Activated CD4-positive, alpha-beta T cell treated with anti-CD3 and anti-CD28 coated beads, Interleukin-10, Interleukin-2, amounts not matched to agents 100 ng/mL and 50 ng/mL, durations not matched to agents 16 hours and 8 hours (primary cell): ENCODE results near the gene FAM89B.
A peak's percentile ranks its signal among the peaks of the same experiment; 100 is the strongest.

Experiments
- DNase-seq: peaks from one replicate; pipeline ENCODE4 v3.0.0-alpha.2; 2020

The FAM89B gene

DNA sequence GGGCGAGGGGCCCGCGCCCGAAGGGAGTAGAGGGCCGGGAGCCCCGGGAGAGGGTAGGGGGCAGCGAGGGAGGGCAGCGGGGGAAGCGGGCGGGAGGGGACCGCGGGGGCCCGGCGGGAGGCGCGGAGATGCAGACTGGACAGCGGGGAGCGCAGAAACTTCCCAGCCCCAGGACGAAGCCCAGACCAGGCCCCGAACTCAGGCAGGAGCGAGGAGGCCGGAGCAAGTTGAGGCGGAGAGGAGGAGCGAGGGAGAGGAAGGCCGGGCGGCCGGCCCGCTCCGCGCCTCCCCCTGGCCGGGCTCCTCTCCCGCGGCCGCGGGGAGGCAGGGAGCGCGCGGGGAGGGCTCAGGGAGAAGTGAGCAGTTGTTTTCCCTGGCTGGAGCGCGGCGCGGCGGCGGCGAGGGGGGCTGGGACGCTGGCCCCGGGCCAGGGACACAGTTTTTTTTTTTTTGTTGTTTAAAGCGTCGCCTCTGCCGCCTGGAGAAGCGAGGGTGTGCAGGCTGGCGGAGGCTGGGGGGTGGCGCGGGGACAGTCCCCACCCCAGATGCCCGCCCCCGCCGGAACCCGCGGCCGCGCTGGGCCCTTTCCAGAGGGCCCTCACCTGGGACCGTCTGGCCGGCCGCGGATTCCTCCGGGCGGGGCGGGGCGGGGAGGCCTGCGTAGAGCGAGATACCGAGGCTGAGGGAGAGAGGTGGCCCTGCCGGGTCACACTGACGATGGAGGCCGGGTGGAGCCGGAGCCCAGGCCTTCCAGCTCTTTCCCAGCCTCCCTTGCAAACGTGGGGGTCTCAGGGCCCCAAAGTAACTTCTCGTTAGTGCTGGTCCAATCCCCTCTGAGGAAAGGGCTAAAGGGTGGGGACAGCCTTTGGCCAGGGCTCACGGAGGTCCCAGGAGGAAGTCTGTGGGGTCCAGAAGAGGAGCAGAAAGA is 14.1 kb upstream of the FAM89B start, which contains the start of gene LTBP3:
LTBP3 (minus strand) TSS at position 358 of the 928 bp plus-strand sequence. CDS start 400 bp downstream, outside the sequence.
- peak; percentile 48 for DNase-seq

DNA sequence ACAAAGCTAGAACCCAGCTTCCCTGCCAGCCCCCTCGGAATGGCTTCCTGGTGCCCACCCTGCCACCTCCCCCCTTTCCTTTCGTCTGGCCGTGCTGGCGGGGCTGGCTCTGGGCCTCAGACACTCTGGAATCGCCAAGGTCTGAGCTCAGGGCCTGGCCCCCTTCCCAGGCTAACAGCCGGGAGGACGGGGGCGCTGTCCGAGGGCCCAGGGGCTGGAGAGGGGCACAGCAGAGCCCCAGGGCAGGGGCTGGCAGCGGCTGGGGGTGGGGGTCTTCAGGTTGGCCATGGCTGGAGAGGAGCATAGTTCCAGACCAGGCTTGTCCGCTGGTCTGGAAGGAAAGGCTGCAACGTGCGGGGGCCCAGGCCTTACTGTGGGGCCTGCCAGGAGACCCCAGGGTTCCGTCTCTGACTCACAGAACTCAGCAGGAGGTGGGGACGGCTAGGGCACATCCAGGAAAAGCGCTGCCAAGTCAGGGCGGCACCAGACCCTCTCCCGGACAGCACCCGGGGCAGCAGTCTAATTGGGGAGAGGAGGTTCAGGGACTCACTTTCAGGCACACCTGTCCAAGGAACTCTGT is 13.3 kb upstream of the FAM89B start:
- no peak for DNase-seq

DNA sequence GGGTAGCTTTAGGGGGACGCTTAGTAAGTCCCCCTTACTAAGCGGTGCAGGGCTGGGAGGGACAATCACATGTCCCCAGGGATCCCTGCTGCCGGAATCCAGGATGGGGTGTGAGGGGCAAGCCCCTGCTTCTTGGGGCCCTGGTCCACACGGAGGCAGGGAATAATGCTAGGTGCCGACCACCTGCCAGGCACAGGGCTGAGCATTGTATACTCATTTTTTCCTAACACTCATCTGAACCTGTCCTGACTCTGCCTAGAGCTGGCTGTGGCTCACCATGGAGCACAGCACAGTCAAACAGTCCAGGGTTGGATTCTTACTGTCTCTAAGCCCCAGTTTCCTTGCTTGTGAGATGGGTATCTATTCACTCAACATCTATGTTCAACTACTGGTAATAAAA is 12.8 kb upstream of the FAM89B start:
- DNase-seq, result peak; percentile 37

DNA sequence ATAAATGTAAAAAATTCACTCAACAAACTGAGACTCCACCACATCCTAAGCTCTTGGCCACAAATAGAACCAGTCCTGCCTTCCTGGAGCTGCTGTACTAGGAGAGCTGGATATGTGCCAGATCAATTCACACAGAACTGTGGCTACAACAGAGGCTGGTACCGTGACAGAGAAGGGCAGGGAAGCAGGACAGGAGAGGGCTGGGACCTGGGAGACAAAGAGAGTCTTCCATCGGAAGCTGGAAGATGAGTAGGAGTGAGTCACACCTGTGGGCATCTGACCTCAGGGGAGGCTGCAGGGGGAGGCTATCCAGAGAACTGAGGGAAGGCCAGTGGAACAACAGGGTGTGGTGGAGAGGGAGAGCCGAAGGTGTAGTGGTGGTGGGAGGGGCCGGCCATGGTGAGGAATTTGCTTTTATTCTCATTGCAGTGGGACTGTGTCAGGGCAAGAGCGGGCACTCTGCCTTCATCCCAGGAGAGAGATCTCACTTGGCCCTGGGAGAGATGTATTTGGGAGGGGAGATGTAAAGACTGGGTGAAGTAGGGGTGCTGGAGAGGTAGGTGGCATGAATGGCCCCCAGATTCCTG is 12.3 kb upstream of the FAM89B start:
- DNase-seq, result no peak

DNA sequence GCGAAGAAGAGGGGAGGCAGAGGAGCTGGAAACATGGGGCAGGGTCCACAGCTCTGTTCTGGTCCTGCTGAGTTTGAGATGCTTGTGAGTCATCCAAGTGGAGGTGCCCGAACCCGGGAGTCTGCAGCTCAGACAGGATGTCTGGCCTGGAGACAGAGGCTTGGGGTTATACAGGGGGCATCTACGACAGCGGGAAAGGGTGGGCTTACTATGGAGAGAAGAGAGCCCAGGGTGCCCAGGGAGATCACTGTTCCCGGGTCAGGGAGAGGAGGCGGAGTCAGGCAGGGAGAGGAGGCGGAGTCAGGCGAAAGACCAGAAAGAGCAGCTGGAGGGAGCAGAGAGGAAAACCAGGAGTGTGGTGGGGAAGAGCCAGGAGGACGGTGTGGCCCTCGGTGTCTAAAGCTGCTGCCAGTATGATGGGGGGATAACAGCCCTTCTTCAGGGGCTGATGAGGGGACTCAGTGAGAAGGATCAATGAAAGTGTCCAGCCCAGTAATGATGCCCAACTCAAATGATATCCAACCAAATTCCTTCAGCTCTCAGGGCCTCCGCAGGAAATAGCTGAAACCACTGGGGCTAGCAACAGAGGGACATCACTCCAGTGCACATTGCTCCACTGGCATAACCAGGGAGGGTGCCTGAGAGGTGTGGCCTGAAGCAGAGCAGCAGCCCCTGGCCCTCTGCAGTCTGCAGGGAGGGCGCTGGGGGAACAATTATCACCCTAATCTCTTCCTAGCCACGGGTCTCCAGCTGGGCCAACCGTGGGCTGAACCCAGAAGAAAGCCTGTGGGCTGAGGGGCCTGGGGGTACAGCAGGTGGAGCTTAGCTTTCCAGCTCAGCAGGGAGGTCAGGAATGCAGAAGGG is 11.6 kb upstream of the FAM89B start:
- DNase-seq, result no peak

DNA sequence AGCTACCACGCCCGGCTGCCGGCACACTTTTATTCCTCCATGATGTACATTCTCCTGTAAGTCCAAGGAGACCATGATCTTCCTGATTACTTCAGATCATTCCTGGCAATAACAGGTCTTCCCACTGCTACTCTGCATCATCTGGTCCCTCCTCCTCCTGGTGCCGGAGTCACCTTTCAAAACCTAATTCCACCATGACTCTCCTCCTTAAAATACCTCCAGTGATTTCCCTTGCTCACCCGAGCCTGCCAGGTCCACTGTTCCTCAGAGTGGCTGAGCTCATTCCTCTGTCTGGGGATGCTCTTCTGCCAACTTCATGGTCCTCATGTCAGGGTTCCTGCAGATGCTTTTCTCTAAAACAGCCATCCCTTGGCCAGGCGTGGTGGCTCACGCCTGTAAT is 10.3 kb upstream of the FAM89B start:
- no peak for DNase-seq

DNA sequence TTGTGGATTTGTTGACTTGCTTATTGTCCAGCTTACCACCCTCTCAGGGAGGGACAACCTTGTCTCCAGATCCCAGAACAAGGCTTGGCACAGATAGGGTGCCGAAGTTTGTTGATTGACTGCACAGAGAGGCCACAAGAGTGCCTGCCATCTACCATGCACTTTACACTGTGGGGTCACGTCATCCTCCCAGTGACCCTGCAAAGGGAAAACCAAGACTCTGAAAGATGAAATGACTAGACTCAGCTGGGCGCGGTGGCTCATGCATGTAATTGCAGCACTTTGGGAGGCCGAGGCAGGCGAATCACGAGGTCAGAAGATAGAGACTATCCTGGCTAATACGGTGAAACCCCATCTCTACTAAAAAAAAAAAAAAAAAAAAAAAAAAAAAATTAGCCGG is 9.6 kb upstream of the FAM89B start:
- DNase-seq, result no peak

DNA sequence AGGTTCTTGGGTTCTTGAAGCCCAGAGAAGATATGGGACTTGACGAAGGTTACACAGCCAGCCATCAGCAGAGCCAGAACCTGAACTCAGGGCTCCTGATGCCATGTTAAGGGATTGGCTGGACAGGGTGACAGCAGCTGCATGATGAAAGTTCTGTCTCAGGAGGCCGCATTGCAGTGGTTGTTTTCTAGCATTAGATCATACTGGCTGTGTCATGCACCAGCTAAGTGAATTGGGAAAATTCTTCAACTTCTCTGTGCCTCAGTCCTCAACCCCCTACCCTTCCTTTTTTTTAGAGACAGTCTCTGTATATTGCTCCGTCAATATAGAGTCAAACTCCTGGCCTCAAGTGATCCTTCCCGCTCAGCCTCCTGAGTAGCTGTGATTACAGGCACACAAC is 8.7 kb upstream of the FAM89B start:
- DNase-seq, result no peak

DNA sequence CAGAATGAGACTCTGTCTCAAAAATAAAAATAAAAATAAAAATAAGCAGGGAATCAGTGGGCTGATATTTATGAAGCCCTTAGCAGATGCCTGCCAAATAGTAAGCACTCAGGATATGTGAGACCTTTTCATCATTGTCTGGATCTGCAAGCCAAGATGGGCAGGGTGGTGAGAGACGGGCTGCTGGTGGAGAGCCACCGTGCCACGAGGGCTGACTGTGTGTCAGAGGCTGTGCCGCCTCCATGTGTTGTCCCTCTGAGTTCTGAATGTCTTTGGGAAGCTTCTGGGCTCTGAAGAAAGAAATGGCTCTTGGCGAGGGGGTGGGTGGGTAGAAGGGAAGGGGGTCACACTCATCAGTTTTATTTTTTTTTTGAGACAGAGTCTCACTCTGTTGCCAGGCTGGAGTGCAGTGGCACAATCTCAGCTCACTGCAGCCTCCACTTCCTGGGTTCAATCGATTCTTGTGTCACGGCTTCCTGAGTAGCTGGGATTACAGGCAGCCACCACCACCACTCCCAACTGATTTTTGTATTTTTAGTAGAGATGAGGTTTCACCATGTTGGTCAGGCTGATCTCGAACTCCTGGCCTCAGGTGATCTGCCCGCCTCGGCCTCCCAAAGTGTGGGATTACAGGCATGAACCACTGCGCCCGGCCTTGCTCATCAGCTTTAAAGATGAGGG is 7.3 kb upstream of the FAM89B start:
- peak; percentile 45 for DNase-seq

DNA sequence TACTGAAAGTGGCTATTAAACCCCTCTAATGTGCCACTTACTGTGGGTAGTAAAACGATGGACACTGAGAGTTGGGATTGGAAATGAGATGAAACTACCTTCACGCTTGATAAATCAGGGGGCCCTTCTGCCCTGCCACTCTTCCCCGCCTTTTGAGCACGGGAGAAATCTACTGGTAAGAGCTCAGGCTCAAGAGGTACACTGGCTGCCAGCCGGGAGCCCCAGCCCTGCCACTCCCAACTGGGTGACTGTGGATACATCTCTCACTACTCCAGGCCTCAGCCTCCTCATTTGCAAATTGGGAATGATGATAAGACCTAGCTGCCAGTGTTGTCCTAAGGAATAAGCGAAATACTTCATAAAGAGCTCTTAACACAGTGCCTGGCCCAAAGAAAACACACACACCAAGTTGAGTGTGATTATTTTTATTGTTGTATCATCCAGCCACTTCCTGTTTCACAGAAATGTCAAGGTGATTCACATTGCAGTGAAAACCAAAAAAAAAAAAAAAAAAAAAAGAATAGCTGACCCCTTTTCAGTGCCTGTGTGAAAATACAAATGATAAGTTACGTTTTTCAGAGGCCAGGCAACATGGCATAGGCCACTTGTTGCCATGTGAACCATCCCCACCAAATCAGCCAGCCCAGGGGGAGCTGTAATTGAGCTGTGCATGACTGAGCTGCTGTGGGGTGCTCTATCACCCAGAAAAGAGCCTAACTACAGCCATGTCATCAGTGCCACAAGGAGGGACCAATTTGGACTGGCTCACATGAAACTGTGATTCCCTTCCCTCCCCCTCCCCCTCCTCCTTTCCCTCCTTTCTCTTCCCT is 6.5 kb upstream of the FAM89B start:
- DNase-seq, result peak; percentile 44

DNA sequence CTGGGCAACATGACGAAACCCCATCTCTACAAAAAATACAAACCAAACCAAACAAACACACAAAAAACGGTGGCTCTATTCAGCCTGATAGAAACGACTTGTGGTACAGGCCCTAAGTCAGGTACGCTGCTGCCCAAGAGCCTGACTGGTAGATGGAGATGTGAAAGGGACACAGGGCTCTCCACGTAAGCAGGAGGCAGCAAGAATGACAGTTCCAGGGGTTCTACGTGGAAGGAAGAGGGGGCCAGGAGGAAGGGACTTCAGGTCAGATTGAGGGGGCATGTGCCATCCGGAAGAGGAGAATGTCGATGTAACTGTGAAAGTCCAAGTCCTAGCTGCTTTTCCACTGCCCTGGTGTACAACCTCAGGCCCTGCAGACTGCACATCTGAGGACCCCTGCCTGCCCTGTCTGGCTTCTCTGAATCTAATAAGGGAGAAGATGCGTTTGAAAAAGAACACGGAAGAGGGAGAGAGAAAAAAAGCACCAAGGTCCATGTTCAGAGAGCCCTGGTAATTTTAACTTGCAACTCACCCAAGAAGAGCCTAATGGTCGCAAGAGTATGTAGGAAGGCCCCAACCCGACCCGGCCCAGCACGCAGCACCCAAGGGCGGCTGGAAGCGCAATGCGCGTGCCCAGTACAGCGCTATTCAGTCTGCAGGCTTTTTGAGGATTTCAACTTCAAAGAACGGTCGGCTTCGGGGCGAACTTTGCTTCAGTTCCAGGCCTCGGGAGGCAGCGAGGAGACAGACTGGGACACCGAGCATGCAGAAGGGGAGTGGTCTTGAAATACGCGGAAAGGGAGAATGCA is 3.0 kb upstream of the FAM89B start:
- no peak for DNase-seq

DNA sequence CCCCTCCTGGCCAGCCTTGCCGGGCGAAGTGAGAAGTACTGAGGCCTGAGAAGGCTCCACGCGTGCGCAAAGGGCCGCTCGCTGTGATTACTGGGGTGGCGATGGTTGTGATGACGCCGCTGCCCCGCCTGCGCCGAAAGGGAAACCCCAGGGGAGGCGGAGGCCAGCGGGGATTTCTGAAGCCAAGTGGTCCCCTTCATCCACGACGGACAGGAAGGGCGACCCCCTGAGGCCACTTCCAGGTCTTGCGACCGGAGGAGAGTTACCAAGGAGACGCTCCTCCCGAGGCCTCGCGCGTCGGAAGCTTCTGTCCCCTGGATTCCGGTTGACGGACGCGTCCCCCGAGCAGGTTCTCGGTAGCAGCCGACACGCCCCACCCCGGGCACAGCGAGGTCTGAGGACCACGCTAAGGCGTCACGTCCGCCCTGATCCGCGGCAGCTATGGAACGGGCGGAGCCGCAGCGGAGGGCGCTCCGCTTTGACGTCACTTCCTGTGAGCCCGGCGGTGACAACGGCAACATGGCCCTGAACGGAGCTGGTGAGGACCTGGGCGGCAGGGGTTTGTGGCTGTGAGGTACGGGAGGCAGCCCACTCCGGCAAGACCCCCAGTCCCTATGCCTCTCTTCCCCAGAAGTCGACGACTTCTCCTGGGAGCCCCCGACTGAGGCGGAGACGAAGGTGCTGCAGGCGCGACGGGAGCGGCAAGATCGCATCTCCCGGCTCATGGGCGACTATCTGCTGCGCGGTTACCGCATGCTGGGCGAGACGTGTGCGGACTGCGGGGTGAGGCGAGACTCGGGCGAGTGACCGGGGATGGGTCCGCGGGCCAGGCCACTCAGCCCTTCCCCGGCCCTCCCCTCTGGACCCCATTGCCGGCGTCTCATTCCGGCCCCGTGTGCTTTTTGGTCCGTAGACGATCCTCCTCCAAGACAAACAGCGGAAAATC is 2.1 kb upstream of the FAM89B start, which contains the start of gene ZNRD2:
ZNRD2 (plus strand) TSS at position 505 of the 946 bp plus-strand sequence; CDS start at position 520, 15 bp downstream.
- DNase-seq, result peak; percentile 100

DNA sequence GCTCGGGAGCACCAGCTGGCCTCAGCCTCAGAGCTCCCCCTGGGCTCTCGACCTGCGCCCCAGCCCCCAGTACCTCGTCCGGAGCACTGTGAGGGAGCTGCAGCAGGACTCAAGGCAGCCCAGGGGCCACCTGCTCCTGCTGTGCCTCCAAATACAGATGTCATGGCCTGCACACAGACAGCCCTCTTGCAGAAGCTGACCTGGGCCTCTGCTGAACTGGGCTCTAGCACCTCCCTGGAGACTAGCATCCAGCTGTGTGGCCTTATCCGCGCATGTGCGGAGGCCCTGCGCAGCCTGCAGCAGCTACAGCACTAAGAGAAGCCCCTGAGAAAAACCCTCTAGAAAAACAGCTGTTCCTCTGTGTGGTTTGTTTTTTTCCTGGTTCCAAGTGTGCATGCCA is 918 bp upstream of the FAM89B start:
- no peak for DNase-seq

DNA sequence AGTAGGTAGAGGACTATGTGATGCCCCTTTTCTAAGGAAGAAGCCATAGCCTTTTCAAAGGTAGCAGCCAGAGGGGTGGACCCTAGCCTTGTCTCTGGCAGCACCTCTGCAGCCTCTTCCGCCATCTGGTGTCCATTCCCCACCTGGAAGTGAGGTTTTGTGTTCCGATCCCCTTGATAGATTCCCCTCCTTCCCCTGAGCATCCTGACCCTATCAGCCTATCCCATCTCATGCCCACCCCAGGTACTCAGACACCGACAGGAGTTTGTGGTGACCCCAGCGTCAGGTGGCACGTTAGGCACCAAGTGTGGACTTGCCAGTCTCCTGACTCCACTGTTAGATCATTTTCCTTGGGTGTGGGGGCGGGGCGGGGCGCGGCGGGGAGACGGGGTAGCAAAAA is 398 bp upstream of the FAM89B start:
- DNase-seq, result peak; percentile 41

DNA sequence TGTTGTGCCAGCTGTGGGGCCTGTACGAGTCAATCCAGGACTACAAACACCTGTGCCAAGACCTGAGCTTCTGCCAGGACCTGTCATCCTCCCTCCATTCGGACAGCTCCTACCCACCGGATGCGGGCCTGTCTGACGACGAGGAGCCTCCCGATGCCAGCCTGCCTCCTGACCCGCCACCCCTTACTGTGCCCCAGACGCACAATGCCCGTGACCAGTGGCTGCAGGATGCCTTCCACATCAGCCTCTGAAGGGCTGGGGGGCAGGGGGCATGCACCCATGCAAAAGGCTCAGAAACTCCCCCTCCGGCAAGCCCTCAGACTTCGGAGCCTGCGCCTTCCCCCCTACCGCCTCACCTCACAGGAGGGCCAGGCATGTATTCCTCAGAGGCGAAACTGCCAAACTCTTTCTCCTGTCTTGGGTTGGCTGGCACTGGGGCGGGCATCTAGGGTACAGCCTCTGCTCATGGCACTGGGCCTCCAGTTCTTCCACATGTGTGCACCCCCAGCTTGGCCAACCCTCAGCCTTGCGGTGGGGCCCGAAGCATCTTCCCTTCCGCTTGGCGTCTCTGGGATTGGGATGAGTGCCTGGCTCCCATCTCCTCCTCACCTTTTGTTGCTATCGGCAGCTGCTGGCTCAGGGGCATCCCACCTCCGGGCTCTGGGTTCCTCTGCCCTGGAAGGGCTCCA is 1.2 kb downstream of the FAM89B start:
- peak; percentile 42 for DNase-seq

DNA sequence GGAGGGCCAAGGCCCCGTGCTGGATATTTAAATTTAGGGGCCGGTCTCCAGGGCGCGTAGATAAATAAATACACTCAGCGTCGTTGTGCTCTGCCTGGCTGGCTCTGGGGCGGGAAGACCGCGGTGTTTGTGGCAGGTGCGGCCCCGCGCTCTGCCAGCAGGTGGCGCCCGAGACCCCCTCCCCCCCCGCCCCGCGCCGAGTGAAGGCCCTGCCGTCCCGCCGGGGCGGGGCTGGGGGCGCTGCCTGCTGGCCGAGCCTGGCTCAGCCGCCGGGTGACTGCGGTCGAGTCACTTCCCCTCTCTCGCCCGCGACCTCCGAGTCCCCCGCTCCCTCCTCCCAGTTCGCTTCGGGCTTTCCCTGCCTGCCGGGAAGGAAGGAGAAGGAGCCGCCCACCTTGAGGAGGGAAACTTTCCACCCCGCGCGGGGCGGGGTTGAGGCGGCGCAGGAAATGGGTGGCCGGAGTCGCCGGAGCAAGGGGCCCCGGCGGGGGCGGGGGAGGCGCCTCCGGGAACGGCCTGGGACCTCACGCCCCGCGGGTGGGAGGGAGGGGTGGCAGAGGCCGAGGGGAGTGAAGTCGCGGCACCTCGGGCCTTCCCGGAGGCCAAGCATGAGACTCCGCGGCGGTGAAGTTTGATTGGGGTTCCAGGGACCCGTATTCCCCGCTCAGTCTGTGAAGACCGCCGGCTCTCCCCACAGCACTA is 1.9 kb downstream of the FAM89B start:
- DNase-seq, result peak; percentile 98

DNA sequence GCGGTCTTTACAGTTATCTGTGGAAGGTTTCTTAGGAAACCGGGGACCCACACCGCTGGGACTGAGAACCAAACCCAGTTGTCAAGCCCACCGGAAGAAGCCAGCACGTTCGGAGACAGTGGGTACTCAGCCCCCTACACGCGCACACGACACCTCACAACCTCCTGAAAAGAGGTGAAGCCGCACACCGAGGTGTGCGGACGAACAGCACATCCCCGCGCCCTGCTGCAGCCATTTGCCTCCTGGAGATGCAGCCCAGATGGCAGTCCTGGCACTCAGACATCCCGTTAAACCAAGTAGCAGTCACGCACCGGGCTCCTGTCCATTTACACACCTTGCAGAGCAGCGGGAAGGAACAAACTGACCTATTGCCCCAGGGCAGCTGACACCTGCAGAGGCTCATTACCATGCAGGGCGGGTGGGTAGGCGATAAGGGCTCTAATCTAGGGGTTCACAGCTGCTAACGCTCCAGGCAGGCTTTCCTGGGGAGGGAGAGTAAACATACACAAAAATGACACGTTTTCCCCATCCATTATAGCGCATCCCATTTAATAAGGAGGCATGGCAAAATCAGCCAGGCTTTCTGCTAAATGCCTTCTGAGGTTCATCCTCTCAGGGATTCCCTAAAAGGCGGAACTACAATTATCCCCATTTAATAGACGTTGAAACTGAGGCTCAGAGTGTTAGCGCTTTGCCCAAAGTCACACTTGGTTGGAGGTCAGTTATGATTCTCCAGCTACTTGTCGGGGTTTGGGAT is 2.7 kb downstream of the FAM89B start:
- no peak for DNase-seq
